ENCODE measurements around the gene VAV3. TPM values are rescaled to one million over a fixed set of nuclear protein-coding genes. Genes with fewer than 3 reads are reported as not detected.

VAV3 gene
- polyA plus RNA-seq, 1 of the 3 experiments (the other 2 are of a cell fraction), result not detected

- TF ChIP-seq CTCF (IDR thresholded peaks at IDR 0.05) (no peak), RCOR1 (IDR thresholded peaks at IDR 0.05; ENCODE audit: low read length) (no peak), FOSL2 (IDR thresholded peaks at IDR 0.05; ENCODE audit: borderline replicate concordance, low read depth) (no peak)
These were observed 176.5 kb downstream of the VAV3 start (continued) for GRCh38 chr1:107788206-107789202.

GRCh38 chr1:107787299-107787698, 177.7 kb downstream of the VAV3 start:
- no peaks in the 10 kb centered on the region for H3K9me2 ChIP-seq
- no peak for DNase-seq
- H3K36me3 ChIP-seq (replicated peaks in 1 of 2; ENCODE audit: control insufficient read depth in 1 of 2, insufficient read depth in 2 of 2, low read length in 1 of 2), result no peaks in the 10 kb centered on the region
- H3K9me3 ChIP-seq, result no peaks in the 10 kb centered on the region
- H3K9ac ChIP-seq, result no peak overlapping the region
- H3K27ac ChIP-seq (ENCODE audit: low read depth in 2 of 2, low read length in 1 of 2), result no peak overlapping the region
- CTCF ChIA-PET, result interaction anchor here (1.0 to 25.0 kb wide), 3 partner anchors 39 to 338 kb away, joined by 3 to 597 read pairs (median 4); partner anchors contain the start of gene VAV3
- no peaks in the 10 kb centered on the region for H3F3A ChIP-seq (replicated peaks; ENCODE audit: insufficient read depth)
- H4K20me1 ChIP-seq (ENCODE audit: insufficient read depth), result no peaks in the 10 kb centered on the region
- H3K4me2 ChIP-seq, result no peak overlapping the region
- POLR2A ChIA-PET, result no interaction called here
- no peaks in the 10 kb centered on the region for H3K79me2 ChIP-seq (ENCODE audit: insufficient read depth)
- H3K4me3 ChIP-seq (ENCODE audit: low read depth in 2 of 2, low read length in 1 of 2), result no peak overlapping the region
- WGBS (ENCODE audit: low lambda C conversion rate), result 47% methylated on average over 2 of the region's 2 CpGs
- H2AFZ ChIP-seq (ENCODE audit: low read depth), result no peak overlapping the region
- H3K4me1 ChIP-seq (ENCODE audit: control insufficient read depth in 1 of 2, insufficient read depth in 2 of 2, low read depth in 1 of 2, low read length in 1 of 2), result peaks cover 0 to 9% of the 10 kb centered on the region in 2 experiments; a peak in 2 of 4 replicates
- TF ChIP-seq RFX5 (IDR thresholded peaks at IDR 0.05; ENCODE audit: low read length) (no peak), RAD21 (IDR thresholded peaks at IDR 0.05; ENCODE audit: low read length) (peak; percentile 24; the same call in 1 of the 2 replicates)
- H3K27me3 ChIP-seq (ENCODE audit: insufficient read depth), result no peaks in the 10 kb centered on the region

GRCh38 chr1:107786203-107786845, 178.7 kb downstream of the VAV3 start:
- CTCF ChIA-PET, result interaction anchor here (0.6 to 25.0 kb wide), 7 partner anchors 10 to 355 kb away, joined by 3 to 597 read pairs (median 3); no protein-coding TSS in a partner anchor
- TF ChIP-seq, protein P1, sequence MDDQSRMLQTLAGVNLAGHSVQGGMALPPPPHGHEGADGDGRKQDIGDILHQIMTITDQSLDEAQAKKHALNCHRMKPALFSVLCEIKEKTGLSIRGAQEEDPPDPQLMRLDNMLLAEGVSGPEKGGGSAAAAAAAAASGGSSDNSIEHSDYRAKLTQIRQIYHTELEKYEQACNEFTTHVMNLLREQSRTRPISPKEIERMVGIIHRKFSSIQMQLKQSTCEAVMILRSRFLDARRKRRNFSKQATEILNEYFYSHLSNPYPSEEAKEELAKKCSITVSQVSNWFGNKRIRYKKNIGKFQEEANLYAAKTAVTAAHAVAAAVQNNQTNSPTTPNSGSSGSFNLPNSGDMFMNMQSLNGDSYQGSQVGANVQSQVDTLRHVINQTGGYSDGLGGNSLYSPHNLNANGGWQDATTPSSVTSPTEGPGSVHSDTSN (IDR thresholded peaks at IDR 0.05), result no peak
- TF ChIP-seq RXRA (IDR thresholded peaks at IDR 0.05; ENCODE audit: borderline replicate concordance, low read depth) (no peak), EP300 (IDR thresholded peaks at IDR 0.05; ENCODE audit: borderline replicate concordance in 1 of 2, low read depth in 1 of 2, low read length in 1 of 2) (no peak), FOSL2 (IDR thresholded peaks at IDR 0.05; ENCODE audit: borderline replicate concordance, low read depth) (no peak), FOXM1 (IDR thresholded peaks at IDR 0.05; ENCODE audit: low read depth) (no peak)

More at GRCh38 chr1:107786203-107786845, 178.7 kb downstream of the VAV3 start:
- H3K27ac ChIP-seq (ENCODE audit: low read depth in 2 of 2, low read length in 1 of 2), result peak overlapping the region in 1 of 2 experiments; percentile 76; a peak in 2 of 4 replicates
- H3K4me1 ChIP-seq (ENCODE audit: control insufficient read depth in 1 of 2, insufficient read depth in 2 of 2, low read depth in 1 of 2, low read length in 1 of 2), result peaks cover 0 to 9% of the 10 kb centered on the region in 2 experiments; a peak in 2 of 4 replicates
- no peaks in the 10 kb centered on the region for H3K36me3 ChIP-seq (replicated peaks in 1 of 2; ENCODE audit: control insufficient read depth in 1 of 2, insufficient read depth in 2 of 2, low read length in 1 of 2)
- H3K4me3 ChIP-seq (ENCODE audit: low read depth in 2 of 2, low read length in 1 of 2), result no peak overlapping the region
- H3K9me2 ChIP-seq, result no peaks in the 10 kb centered on the region
- 52% methylated on average over 5 of the region's 5 CpGs for WGBS (ENCODE audit: low lambda C conversion rate)
- H3K79me2 ChIP-seq (ENCODE audit: insufficient read depth), result no peaks in the 10 kb centered on the region
- no peaks in the 10 kb centered on the region for H3K9me3 ChIP-seq
- POLR2A ChIA-PET, result no interaction called here
- no peak overlapping the region for H3K4me2 ChIP-seq
- H3F3A ChIP-seq (replicated peaks; ENCODE audit: insufficient read depth), result no peaks in the 10 kb centered on the region
- H3K9ac ChIP-seq, result no peak overlapping the region
- no peaks in the 10 kb centered on the region for H4K20me1 ChIP-seq (ENCODE audit: insufficient read depth)
- no peak for DNase-seq
- no peak overlapping the region for H2AFZ ChIP-seq (ENCODE audit: low read depth)
- no peaks in the 10 kb centered on the region for H3K27me3 ChIP-seq (ENCODE audit: insufficient read depth)
